Heart left ventricle (tissue), 16 donors: ENCODE results near the gene THADA. TPM values are rescaled to one million over a fixed set of nuclear protein-coding genes. Genes with fewer than 3 reads are reported as not detected.
"Not testable (repeated sequence)": the region's sequence is repeated elsewhere in the genome, so short reads cannot be mapped to it uniquely, and the experiment has no call there.

ENCODE experiments used
- ATAC-seq, 4 donors: fragments of 200-7000 bp; cut with Tn5 transposase; one replicate each; pipeline ENCODE4 v1.9.1; 2020 to 2022; ENCODE audit warnings: moderate library complexity in 4 of 4, mild to moderate bottlenecking in 3 of 4, moderate number of reproducible peaks in 1 of 4
- DNase-seq, 5 donors: peaks; one replicate each; pipeline ENCODE4 v3.0.0-alpha.2; 2020
- H3K27ac ChIP-seq, 12 donors: fragments of 200-600 bp; sonication (generic) in 4 of 12; one replicate each; pipeline versions ENCODE4 v1.5.0 to v1.8.0; 2016 to 2022; ENCODE audit warnings: mild to moderate bottlenecking in 2 of 12
- H3K27me3 ChIP-seq, 9 donors: fragments of 200-600 bp; sonication (generic) in 2 of 9; one replicate each; pipeline versions ENCODE4 v1.5.1 to v1.8.0; 2016 to 2022; ENCODE audit warnings: mild to moderate bottlenecking in 3 of 9
- H3K36me3 ChIP-seq, 9 donors: fragments of 200-600 bp; sonication (generic) in 2 of 9; one replicate each; pipeline versions ENCODE4 v1.5.0 to v1.8.0; 2018 to 2022; ENCODE audit warnings: mild to moderate bottlenecking in 2 of 9
- H3K4me1 ChIP-seq, 12 donors: fragments of 200-600 bp; sonication (generic) in 4 of 12; one replicate each; pipeline versions ENCODE4 v1.5.0 to v1.8.0; 2016 to 2022; ENCODE audit warnings: mild to moderate bottlenecking in 3 of 12
- H3K4me3 ChIP-seq, 12 donors: fragments of 200-600 bp; sonication (generic) in 4 of 12; one replicate each; pipeline versions ENCODE4 v1.5.0 to v1.8.0; 2017 to 2022; ENCODE audit warnings: mild to moderate bottlenecking in 9 of 12, moderate library complexity in 4 of 12
- H3K9me3 ChIP-seq, 12 donors: fragments of 200-600 bp; sonication (generic) in 4 of 12; one replicate each; pipeline versions ENCODE4 v1.5.0 to v1.8.0; 2016 to 2022; ENCODE audit warnings: mild to moderate bottlenecking in 1 of 12
- CTCF ChIP-seq, 12 donors: fragments of 200-600 bp; sonication (generic) in 4 of 12; IDR thresholded peaks; one replicate each; pipeline versions ENCODE4 v1.5.0 to v1.8.0; 2018 to 2022; ENCODE audit warnings: antibody characterized with exemption in 12 of 12, mild to moderate bottlenecking in 5 of 12
- POLR2A ChIP-seq, 2 donors: fragments of 450-650 bp; IDR thresholded peaks; one replicate each; pipeline ENCODE4 v1.6.1; 2017; ENCODE audit warnings: antibody characterized with exemption in 2 of 2, mild to moderate bottlenecking in 2 of 2, moderate library complexity in 2 of 2
- WGBS, 4 donors: extraction: QIAGEN DNeasy Blood & Tissue Kit in 2 of 4; methylation state at CpG; one replicate each; pipeline versions ENCODE4 v1.1.5 to v1.1.7; 2013 to 2018; 5-methylcytosine and 5-hydroxymethylcytosine counted together
- intact Hi-C, 10 donors: fragments of 100-400 bp; cut with DNase I; formaldehyde crosslinking; loops; one replicate each; pipeline versions ENCODE4 v1.11.1 to v1.14.2; 2022
- polyA plus RNA-seq, 2 donors: library from polyadenylated mRNA; stranded (reverse); fragments of 200-250 nt; gene quantifications; one replicate each; pipeline ENCODE4 v1.2.3, GENCODE V29; 2013
- total RNA-seq, 9 donors: library from RNA; depleted of rRNA in 2 of 9; stranded (reverse); fragments of >200 nt in 2 of 9; fragmentation: NEBNext Ultra II Directional in 3 of 9; extraction: Animal tissue kit (Norgen Biotek cat#: 25700) in 3 of 9; gene quantifications; one replicate each; pipeline versions ENCODE4 v1.1.0 to v1.2.4, GENCODE V29; 2016 to 2023
- donor health status: ischemic (EF 13 %, LVEDD 7.1; RV severe dilation, severe dysfunction).
- donor health status: healthy with polysubstance abuse.
- donor health status: DM: no; HTN: yes; CAD: no.
- donor health status: DM: no; HTN: no; CAD: no.
- donor health status: ischemic (EF 25% LVEDD 6.9; RV normal size, moderate dysfunction).
- donor health status: ischemic (EF 25% LVEDD 5.7; RV mildly dilated, moderate dysfunction).
- donor health status: healthy.
- donor health status: DM: yes; HTN: yes; CAD: no.
- donor health status: ischemic (EF 35%, LVEDD 5.7; RV mildly dilated, moderate dysfunction).
- donor health status: nonischemic (EF 11% LVEDD 7.7; RV severe dilation, severe dysfunction).
- donor health status: DM: yes; HTN: yes; CAD: no.
- donor health status: PGD.
- donor health status: ischemic (EF 29% LVEDD 5.4; RV normal size, mild dysfunction).
- donor health status: nonischemic (EF 23%, LVEDD 6.1; RV moderate dilation, normal function).

The THADA gene
- total and polyA plus RNA-seq, 11 donors, result 6.8 to 21.4 (median 13.0) TPM

- Histone ChIP-seq H3K4me3 (no peak overlapping the region), H3K4me1 (peaks cover 0 to 65% (median 5%) of the 10 kb centered on the region in 12 donors), H3K36me3 (peaks cover 0 to 7% (median 0%) of the 10 kb centered on the region in 9 donors), H3K27ac (peak overlapping the region in 2 of 12 donors; percentile 3 to 48), H3K27me3 (no peaks in the 10 kb centered on the region), H3K9me3 (peaks cover 0 to 12% (median 0%) of the 10 kb centered on the region in 12 donors)
- DNase-seq (no peak), ATAC-seq (no peak)
- TF ChIP-seq CTCF (IDR thresholded peaks at IDR 0.05), result no peak
- 24 to 44% (median 31%) methylated on average over 1 of the region's 1 CpG for WGBS, 4 donors
- intact Hi-C loops, result loop anchor here in 1 of 10 donors (10.0 kb wide), 1 partner anchor 96 kb away; no protein-coding TSS in a partner anchor
Measured at GRCh38 chr2:43450617-43451016, 145.2 kb downstream of the THADA start.

DNA sequence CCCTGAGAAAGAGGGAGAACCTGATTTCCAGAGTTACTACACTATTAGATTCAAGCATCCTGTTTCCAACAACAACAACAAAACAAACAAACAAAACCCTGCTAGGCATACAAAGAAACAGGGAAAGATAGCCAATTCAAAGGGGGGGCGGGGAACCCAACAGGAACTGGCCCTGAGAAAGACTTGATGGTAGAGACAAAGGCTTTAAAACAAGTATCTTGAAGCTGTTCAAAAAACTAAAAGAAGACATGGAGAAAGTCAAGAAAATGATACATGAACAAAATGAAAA is 147.1 kb downstream of the THADA start:
- no peak overlapping the region for H3K27ac ChIP-seq
- DNase-seq, result no peak
- 85 to 96% (median 88%) methylated on average over 1 of the region's 1 CpG for WGBS, 4 donors
- TF ChIP-seq POLR2A (IDR thresholded peaks at IDR 0.05) (no peak), CTCF (IDR thresholded peaks at IDR 0.05) (no peak)
- H3K36me3 ChIP-seq, result peaks cover 0 to 7% (median 0%) of the 10 kb centered on the region in 9 donors
- H3K4me1 ChIP-seq, result peaks cover 0 to 63% (median 6%) of the 10 kb centered on the region in 12 donors
- ATAC-seq, result no peak
- H3K9me3 ChIP-seq, result peaks cover 0 to 12% (median 0%) of the 10 kb centered on the region in 12 donors
- H3K4me3 ChIP-seq, result no peak overlapping the region
- H3K27me3 ChIP-seq, result no peaks in the 10 kb centered on the region
- intact Hi-C loops, result no loop called here

- TF ChIP-seq POLR2A (IDR thresholded peaks at IDR 0.05) (no peak), CTCF (IDR thresholded peaks at IDR 0.05) (no peak)
- Histone ChIP-seq H3K36me3 (peaks cover 0 to 7% (median 0%) of the 10 kb centered on the region in 9 donors), H3K4me3 (no peak overlapping the region), H3K9me3 (peaks cover 0 to 12% (median 0%) of the 10 kb centered on the region in 12 donors), H3K27me3 (no peaks in the 10 kb centered on the region), H3K4me1 (peaks cover 0 to 62% (median 6%) of the 10 kb centered on the region in 12 donors), H3K27ac (no peak overlapping the region)
- intact Hi-C loops, result no loop called here
- no peak for DNase-seq
- ATAC-seq, result no peak
- WGBS, 4 donors, result 94 to 99% (median 98%) methylated on average over 5 of the region's 5 CpGs
Measured at GRCh38 chr2:43448011-43448821, 147.6 kb downstream of the THADA start.

- intact Hi-C loops, result not testable (repeated sequence)
Measured at GRCh38 chr2:43446755-43447154, 149.1 kb downstream of the THADA start.

More at GRCh38 chr2:43446755-43447154, 149.1 kb downstream of the THADA start:
- not testable (repeated sequence) for H3K27me3 ChIP-seq, H3K4me3 ChIP-seq, ATAC-seq, H3K27ac ChIP-seq, H3K36me3 ChIP-seq, DNase-seq
- WGBS, 4 donors, result 95 to 98% (median 96%) methylated on average over 4 of the region's 4 CpGs
- Histone ChIP-seq H3K4me1 (peaks cover 0 to 48% (median 6%) of the 10 kb centered on the region in 12 donors), H3K9me3 (peaks cover 0 to 12% (median 0%) of the 10 kb centered on the region in 12 donors)
